ENCODE results near the gene COL6A3. TPM values are rescaled to one million over a fixed set of nuclear protein-coding genes. Genes with fewer than 3 reads are reported as not detected.

Gene COL6A3
- polyA plus RNA-seq, 3 donors, result not detected

GRCh38 chr2:237383991-237384671, 29.8 kb downstream of the COL6A3 start:
- H3K27ac ChIP-seq (ENCODE audit: low read depth in 1 of 2, low read length in 2 of 2), result no peak overlapping the region
- WGBS (ENCODE audit: insufficient coverage), result 92% methylated on average over 4 of the region's 6 CpGs
- no peak overlapping the region for H3K4me3 ChIP-seq (replicated peaks in 1 of 3; ENCODE audit: low read depth in 2 of 3, low read length in 3 of 3)
- Mint-ChIP-seq H3K27ac (no peak overlapping the region), H3K36me3 (no peaks in the 10 kb centered on the region), H3K4me1 (no peaks in the 10 kb centered on the region), H3K4me3 (no peak overlapping the region), H3K9me3 (peaks cover 0 to 8% (median 3%) of the 10 kb centered on the region in 7 donors), H3K27me3 (ENCODE audit: low read depth in 3 of 3) (peaks cover 6 to 10% (median 6%) of the 10 kb centered on the region in 3 donors)
- no peaks in the 10 kb centered on the region for H3K79me2 ChIP-seq (ENCODE audit: insufficient read depth, low read length)
- no peaks in the 10 kb centered on the region for H3K4me1 ChIP-seq (ENCODE audit: control insufficient read depth in 1 of 2, insufficient read depth in 2 of 2, low read length in 2 of 2)
- no peaks in the 10 kb centered on the region for H3K36me3 ChIP-seq (replicated peaks in 1 of 2; ENCODE audit: control insufficient read depth in 1 of 2, insufficient read depth in 2 of 2, low read length in 2 of 2)
- no peak overlapping the region for H2AFZ ChIP-seq (ENCODE audit: insufficient read depth, low read depth, low read length, poor library complexity, severe bottlenecking)
- no peak for TF ChIP-seq CTCF (IDR thresholded peaks at IDR 0.05)
- no peak for DNase-seq
- intact Hi-C loops (cut with micrococcal nuclease), result no loop called here
- no peak overlapping the region for H3K9ac ChIP-seq (ENCODE audit: insufficient read depth, low read length, poor library complexity, severe bottlenecking)
- no peaks in the 10 kb centered on the region for H3K9me3 ChIP-seq (replicated peaks in 1 of 2; ENCODE audit: control insufficient read depth in 1 of 2, insufficient read depth in 1 of 2, low read length in 2 of 2)
- no peaks in the 10 kb centered on the region for H4K20me1 ChIP-seq (ENCODE audit: insufficient read depth, low read length)
- H3K27me3 ChIP-seq (ENCODE audit: control insufficient read depth in 2 of 2, insufficient read depth in 2 of 2, low read length in 2 of 2), result no peaks in the 10 kb centered on the region
- H3K4me2 ChIP-seq (replicated peaks; ENCODE audit: extremely low read depth, low read length, poor library complexity, severe bottlenecking), result no peak overlapping the region

GRCh38 chr2:237380768-237381167, 33.2 kb downstream of the COL6A3 start:
- intact Hi-C loops (cut with micrococcal nuclease), result no loop called here
- no peak overlapping the region for H3K4me3 ChIP-seq (replicated peaks in 1 of 3; ENCODE audit: low read depth in 2 of 3, low read length in 3 of 3)

More at GRCh38 chr2:237380768-237381167, 33.2 kb downstream of the COL6A3 start:
- DNase-seq, result no peak
- Histone ChIP-seq H3K9me3 (replicated peaks in 1 of 2; ENCODE audit: control insufficient read depth in 1 of 2, insufficient read depth in 1 of 2, low read length in 2 of 2) (peaks cover 0 to 4% of the 10 kb centered on the region in 2 donors), H3K4me2 (replicated peaks; ENCODE audit: extremely low read depth, low read length, poor library complexity, severe bottlenecking) (no peak overlapping the region), H3K36me3 (replicated peaks in 1 of 2; ENCODE audit: control insufficient read depth in 1 of 2, insufficient read depth in 2 of 2, low read length in 2 of 2) (no peaks in the 10 kb centered on the region), H3K27me3 (ENCODE audit: control insufficient read depth in 2 of 2, insufficient read depth in 2 of 2, low read length in 2 of 2) (no peaks in the 10 kb centered on the region), H3K4me1 (ENCODE audit: control insufficient read depth in 1 of 2, insufficient read depth in 2 of 2, low read length in 2 of 2) (no peaks in the 10 kb centered on the region), H3K79me2 (ENCODE audit: insufficient read depth, low read length) (no peaks in the 10 kb centered on the region), H2AFZ (ENCODE audit: insufficient read depth, low read depth, low read length, poor library complexity, severe bottlenecking) (no peak overlapping the region), H4K20me1 (ENCODE audit: insufficient read depth, low read length) (no peaks in the 10 kb centered on the region), H3K9ac (ENCODE audit: insufficient read depth, low read length, poor library complexity, severe bottlenecking) (no peak overlapping the region), H3K27ac (ENCODE audit: low read depth in 1 of 2, low read length in 2 of 2) (no peak overlapping the region)
- Mint-ChIP-seq H3K27me3 (ENCODE audit: low read depth in 3 of 3) (peaks cover 3 to 9% (median 8%) of the 10 kb centered on the region in 3 donors), H3K36me3 (no peaks in the 10 kb centered on the region), H3K4me1 (no peaks in the 10 kb centered on the region), H3K27ac (no peak overlapping the region), H3K9me3 (peaks cover 0 to 8% (median 1%) of the 10 kb centered on the region in 7 donors), H3K4me3 (no peak overlapping the region)
- no peak for TF ChIP-seq CTCF (IDR thresholded peaks at IDR 0.05)
- 97% methylated on average over 6 of the region's 6 CpGs for WGBS (ENCODE audit: insufficient coverage)

Data from CD14-positive monocyte (primary cell).